H1 (cell line): ENCODE data around the gene EFCAB8. TPM values are rescaled to one million over a fixed set of nuclear protein-coding genes. Genes with fewer than 3 reads are reported as not detected.

Source experiments
- EP300 ChIP-seq, 2 experiments: IDR thresholded peaks; 1 replicate in 1 of 2; 2 replicates in 1 of 2; pipeline ENCODE4 v1.6.1; 2011 to 2012; ENCODE audit warnings: low read depth in 2 of 2, low read length in 2 of 2, mild to moderate bottlenecking in 2 of 2, borderline replicate concordance in 1 of 2, inconsistent platforms in 1 of 2, moderate library complexity in 1 of 2
- KDM4A ChIP-seq: IDR thresholded peaks from one replicate; pipeline ENCODE4 v1.7.1; 2012; ENCODE audit warnings: low read depth, mild to moderate bottlenecking, moderate library complexity, low read length, inconsistent platforms; ENCODE audit not compliant: severe bottlenecking
- PHF8 ChIP-seq: fragments of 200-600 bp; sonication (generic); conservative IDR thresholded peaks from 2 replicates; pipeline ENCODE4 v1.7.1; 2012; ENCODE audit warnings: low read depth, mild to moderate bottlenecking, inconsistent platforms, low read length, moderate library complexity
- SRF ChIP-seq: IDR thresholded peaks from 2 replicates; pipeline ENCODE4 v1.6.1; 2011; ENCODE audit warnings: mild to moderate bottlenecking, low read depth, low read length, moderate library complexity
- TAF7 ChIP-seq: optimal IDR thresholded peaks from 2 replicates; pipeline ENCODE3; 2011; ENCODE audit warnings: low read depth, mild to moderate bottlenecking, inconsistent platforms, low read length, moderate library complexity, borderline replicate concordance
- polyA plus RNA-seq, 7 experiments: library from polyadenylated mRNA; depleted of rRNA in 3 of 7; stranded (reverse) in 5 of 7; unstranded in 2 of 7; fragments of >200 nt in 5 of 7; fragments of 200-250 nt in 2 of 7; gene quantifications; 1 replicate in 5 of 7; 2 replicates in 1 of 7; 4 replicates in 1 of 7; pipeline versions ENCODE4 v1.2.1 to v1.2.3, GENCODE V29; 2011 to 2013; ENCODE audit warnings: missing spikeins in 2 of 7, mixed read lengths in 2 of 7
- total RNA-seq: library from RNA; stranded (reverse); fragmentation: NEBNext Ultra II Directional; extraction: Animal tissue kit (Norgen Biotek cat#: 25700); gene quantifications from 2 replicates; pipeline ENCODE4 v1.2.1, GENCODE V29; 2021

The EFCAB8 gene
- total and polyA plus RNA-seq, 2 of the 8 experiments (the other 6 are each of a cell fraction or from before 2014, with no cell fraction given) = 0.06 to 0.20 TPM

- no peak for TF ChIP-seq EP300 (IDR thresholded peaks at IDR 0.05; ENCODE audit: borderline replicate concordance in 1 of 2, low read depth in 2 of 2, low read length in 2 of 2)
- no peak for TF ChIP-seq SRF
- no peak for TF ChIP-seq PHF8
- TF ChIP-seq KDM4A = no peak
- no peak for TF ChIP-seq TAF7
Observed at GRCh38 chr20:33000802-33001466, 142.2 kb downstream of the EFCAB8 start (continued).
